Ovary (tissue), 9 donors: Measurements from ENCODE around the gene ENPP3. TPM values are rescaled to one million over a fixed set of nuclear protein-coding genes. Genes with fewer than 3 reads are reported as not detected.

Experiments
- DNase-seq, 5 donors: peaks; one replicate each; pipeline ENCODE4 v3.0.0-alpha.2; 2019 to 2020
- H3K27ac ChIP-seq, 2 donors: fragments of 200-600 bp; one replicate each; pipeline versions ENCODE4 v1.5.1 to v1.8.0; 2019 to 2022
- H3K27me3 ChIP-seq: fragments of 200-600 bp; one replicate; pipeline ENCODE4 v1.8.0; 2022
- H3K36me3 ChIP-seq: fragments of 200-600 bp; sonication (generic); one replicate; pipeline ENCODE4 v1.5.1; 2019
- H3K4me1 ChIP-seq: one replicate; pipeline ENCODE4 v1.8.1; 2013; ENCODE audit warnings: mild to moderate bottlenecking, moderate library complexity; ENCODE audit not compliant: insufficient read depth
- H3K4me3 ChIP-seq: fragments of 200-600 bp; sonication (generic); one replicate; pipeline ENCODE4 v1.5.1; 2017
- H3K9me3 ChIP-seq, 2 donors: fragments of 200-600 bp in 1 of 2; sonication (generic) in 1 of 2; one replicate each; pipeline versions ENCODE4 v1.5.1 to v1.8.1; 2013 to 2019; ENCODE audit warnings: mild to moderate bottlenecking in 1 of 2, moderate library complexity in 1 of 2
- CTCF ChIP-seq, 3 donors: fragments of 450-650 bp in 2 of 3; fragments of 200-600 bp in 1 of 3; IDR thresholded peaks; one replicate each; pipeline versions ENCODE4 v1.5.1 to v1.8.0; 2016 to 2022; ENCODE audit warnings: antibody characterized with exemption in 3 of 3, mild to moderate bottlenecking in 1 of 3
- EP300 ChIP-seq: sonication (generic); formaldehyde crosslinking; IDR thresholded peaks from one replicate; pipeline ENCODE4 v1.6.1; 2017; ENCODE audit warnings: antibody characterized with exemption
- POLR2A ChIP-seq: fragments of 450-650 bp; IDR thresholded peaks from one replicate; pipeline ENCODE4 v1.6.1; 2017; ENCODE audit warnings: antibody characterized with exemption, mild to moderate bottlenecking, moderate library complexity
- WGBS, 3 donors: extraction: QIAGEN DNeasy Blood & Tissue Kit in 1 of 3; methylation state at CpG; one replicate each; pipeline versions ENCODE4 v1.1.5 to v1.1.7; 2013 to 2017; 5-methylcytosine and 5-hydroxymethylcytosine counted together
- intact Hi-C, 4 donors: fragments of 100-400 bp; cut with DNase I; formaldehyde crosslinking; loops; one replicate each; pipeline versions ENCODE4 v1.11.0 to v1.15.1; 2022 to 2023
- polyA plus RNA-seq, 2 donors: library from polyadenylated mRNA; stranded (reverse); fragments of 200-250 nt in 1 of 2; fragments of 350-450 nt in 1 of 2; fragmentation: Illumina TruSeq in 1 of 2; extraction: RNeasy Lipid Tissue Mini Kit (QIAGEN cat#74804) in 1 of 2; gene quantifications; one replicate each; pipeline ENCODE4 v1.2.3, GENCODE V29; 2013 to 2014
- total RNA-seq, 7 donors: library from RNA; depleted of rRNA in 2 of 7; stranded (reverse); fragments of >200 nt in 2 of 7; fragmentation: NEBNext Ultra II Directional in 3 of 7; extraction: Animal tissue kit (Norgen Biotek cat#: 25700) in 3 of 7; gene quantifications; one replicate each; pipeline versions ENCODE4 v1.1.0 to v1.2.4, GENCODE V29; 2016 to 2023
- donor health status: DM: no; HTN: no; CAD: no; lungs with moderate emphysema.
- donor health status: DM: no; HTN: no; CAD: no.
- donor health status: Bipolar disorder and iron deficiency.
- donor health status: DM: yes; HTN: yes; CAD: no.
- donor health status: DM: no; HTN: no; CAD: no.
- donor health status: DM: yes; HTN: yes; CAD: no.

Gene ENPP3
- total and polyA plus RNA-seq, 9 donors: 0.41 to 3.9 (median 1.4) TPM

GRCh38 chr6:131658287-131658686, 21.2 kb downstream of the ENPP3 start:
- no peaks in the 10 kb centered on the region for H3K9me3 ChIP-seq
- no peaks in the 10 kb centered on the region for H3K36me3 ChIP-seq
- no peak overlapping the region for H3K27ac ChIP-seq
- H3K4me3 ChIP-seq: no peak overlapping the region
- TF ChIP-seq POLR2A: no peak
- TF ChIP-seq CTCF (IDR thresholded peaks at IDR 0.05): no peak
- TF ChIP-seq EP300: no peak
- H3K27me3 ChIP-seq: no peaks in the 10 kb centered on the region
- WGBS, 3 donors: 94 to 95% (median 95%) methylated on average over 3 of the region's 3 CpGs
- intact Hi-C loops: no loop called here
- no peaks in the 10 kb centered on the region for H3K4me1 ChIP-seq
- DNase-seq: no peak

GRCh38 chr6:131660195-131660594, 23.1 kb downstream of the ENPP3 start:
- intact Hi-C loops: no loop called here
- Histone ChIP-seq H3K27ac (no peak overlapping the region), H3K9me3 (no peaks in the 10 kb centered on the region), H3K36me3 (no peaks in the 10 kb centered on the region), H3K4me3 (no peak overlapping the region), H3K4me1 (no peaks in the 10 kb centered on the region), H3K27me3 (no peaks in the 10 kb centered on the region)
- no peak for DNase-seq
- TF ChIP-seq CTCF (IDR thresholded peaks at IDR 0.05) (no peak), POLR2A (no peak), EP300 (no peak)
- WGBS, 3 donors: 76 to 93% (median 81%) methylated on average over 1 of the region's 1 CpG

GRCh38 chr6:131663578-131664165, 26.6 kb downstream of the ENPP3 start:
- Histone ChIP-seq H3K36me3 (no peaks in the 10 kb centered on the region), H3K27me3 (no peaks in the 10 kb centered on the region), H3K4me3 (no peak overlapping the region), H3K9me3 (no peaks in the 10 kb centered on the region), H3K27ac (no peak overlapping the region), H3K4me1 (no peaks in the 10 kb centered on the region)
- TF ChIP-seq EP300 (no peak), CTCF (IDR thresholded peaks at IDR 0.05) (no peak)
- 93 to 95% (median 94%) methylated on average over 2 of the region's 2 CpGs for WGBS, 3 donors
- DNase-seq: no peak
- intact Hi-C loops: no loop called here

- H3K27me3 ChIP-seq: no peaks in the 10 kb centered on the region
- TF ChIP-seq CTCF (IDR thresholded peaks at IDR 0.05) (no peak), POLR2A (no peak), EP300 (no peak)
- H3K4me1 ChIP-seq: no peaks in the 10 kb centered on the region
- H3K4me3 ChIP-seq: no peak overlapping the region
- intact Hi-C loops: no loop called here
- 9 to 26% (median 9%) methylated on average over 1 of the region's 1 CpG for WGBS, 3 donors
- DNase-seq: no peak
- no peaks in the 10 kb centered on the region for H3K9me3 ChIP-seq
- H3K36me3 ChIP-seq: no peaks in the 10 kb centered on the region
- H3K27ac ChIP-seq: no peak overlapping the region
Observed at GRCh38 chr6:131669891-131670290, 32.8 kb downstream of the ENPP3 start.
